GM23248 (cell line): ENCODE measurements around the gene LDLRAD4.

ENCODE experiments used
- EZH2 ChIP-seq: fragments of 200-600 bp; sonication (generic); IDR thresholded peaks from 2 replicates; pipeline ENCODE4 v1.6.1; 2018; ENCODE audit warnings: antibody characterized with exemption, mild to moderate bottlenecking; ENCODE audit not compliant: insufficient read depth, poor library complexity, severe bottlenecking
- EZH2phosphoT487 ChIP-seq: fragments of 200-600 bp; sonication (generic); IDR thresholded peaks from 2 replicates; pipeline ENCODE4 v1.6.1; 2018; ENCODE audit warnings: antibody characterized with exemption, moderate library complexity, mild to moderate bottlenecking, low read depth; ENCODE audit not compliant: insufficient read depth

DNA sequence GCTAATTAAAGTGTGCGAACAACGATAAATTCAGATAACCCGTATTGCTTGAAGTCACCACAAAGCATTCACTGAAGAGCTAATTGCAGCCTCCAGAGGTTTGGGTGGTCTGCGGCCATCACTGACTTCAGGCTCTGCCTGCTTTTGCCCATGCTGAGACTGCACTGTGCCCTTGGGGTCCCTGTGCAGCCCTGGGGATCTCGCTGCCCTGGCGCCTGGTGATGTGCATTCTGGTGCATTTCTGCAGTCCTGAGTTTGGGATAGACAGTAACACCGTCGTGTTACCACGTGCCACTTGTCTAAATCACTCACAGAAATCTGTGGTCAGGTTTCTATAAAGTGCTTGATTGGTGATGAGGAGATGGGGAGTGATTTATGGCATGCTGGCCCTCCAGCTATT lies 27.6 kb downstream of the LDLRAD4 start:
- no peak for TF ChIP-seq EZH2
- TF ChIP-seq EZH2phosphoT487, result no peak
